ENCODE data around the gene CALN1.
"Not testable (repeated sequence)": the region's sequence is repeated elsewhere in the genome, so short reads cannot be mapped to it uniquely, and the experiment has no call there.

Gene CALN1

DNA sequence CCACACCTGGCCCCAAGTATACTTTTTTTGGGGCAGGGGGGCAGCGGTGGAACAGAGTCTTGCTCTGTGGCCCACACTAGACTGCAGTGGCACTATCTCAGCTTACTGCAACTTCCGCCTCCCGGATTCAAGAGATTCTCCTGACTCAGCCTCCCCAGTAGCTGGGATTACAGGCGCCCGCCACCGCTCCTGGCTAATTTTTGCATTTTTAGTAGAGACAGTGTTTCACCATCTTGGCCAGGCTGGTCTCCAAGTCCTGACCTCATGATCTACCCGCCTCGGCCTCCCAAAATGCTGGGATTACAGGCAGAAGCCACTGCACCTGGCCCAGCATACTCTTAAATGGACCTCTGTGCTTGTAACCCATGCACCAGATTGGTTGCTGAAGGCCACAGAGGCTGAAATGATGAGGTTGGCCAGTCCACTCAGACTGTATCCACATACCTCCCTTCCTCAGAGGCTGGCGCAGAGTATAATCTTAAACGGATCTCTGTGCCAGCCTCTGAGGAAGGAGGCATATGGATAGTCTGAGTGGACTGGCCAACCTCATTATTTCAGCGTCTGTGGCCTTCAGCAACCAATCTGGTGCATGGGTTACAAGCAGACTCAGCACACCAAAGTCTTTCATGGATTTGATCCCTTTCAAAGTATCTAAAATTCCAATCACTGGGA is 3.0 kb downstream of the CALN1 start:
- no peak for DNase-seq (ENCODE audit: low spot score)

DNA sequence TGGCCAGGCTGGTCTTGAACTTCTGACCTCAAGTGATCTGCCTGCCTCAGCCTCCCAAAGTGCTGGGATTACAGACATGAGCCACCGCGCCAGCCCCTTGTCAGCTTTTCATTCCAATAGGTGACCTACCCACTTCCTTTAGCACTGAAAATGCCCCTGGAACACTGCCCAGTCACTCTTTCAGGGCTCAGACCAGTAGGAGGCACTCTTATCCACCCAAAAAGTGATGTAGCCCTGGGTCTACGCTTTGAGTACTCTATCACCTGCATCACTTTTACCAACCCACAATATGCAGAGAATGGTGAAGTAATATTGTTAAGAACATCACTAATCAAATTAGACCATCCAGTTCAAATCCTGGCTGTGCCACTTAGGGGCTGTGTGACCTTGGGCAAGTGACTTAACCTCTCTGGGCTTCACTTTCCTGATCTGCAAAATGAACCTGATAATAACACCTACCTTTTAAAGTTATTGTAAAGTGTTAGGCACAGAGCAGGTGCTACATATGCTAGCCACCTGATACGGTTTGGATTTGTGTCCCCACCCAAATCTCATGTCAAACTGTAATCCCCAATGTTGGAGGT is 5.2 kb downstream of the CALN1 start:
- no peak for DNase-seq (ENCODE audit: low spot score)

DNA sequence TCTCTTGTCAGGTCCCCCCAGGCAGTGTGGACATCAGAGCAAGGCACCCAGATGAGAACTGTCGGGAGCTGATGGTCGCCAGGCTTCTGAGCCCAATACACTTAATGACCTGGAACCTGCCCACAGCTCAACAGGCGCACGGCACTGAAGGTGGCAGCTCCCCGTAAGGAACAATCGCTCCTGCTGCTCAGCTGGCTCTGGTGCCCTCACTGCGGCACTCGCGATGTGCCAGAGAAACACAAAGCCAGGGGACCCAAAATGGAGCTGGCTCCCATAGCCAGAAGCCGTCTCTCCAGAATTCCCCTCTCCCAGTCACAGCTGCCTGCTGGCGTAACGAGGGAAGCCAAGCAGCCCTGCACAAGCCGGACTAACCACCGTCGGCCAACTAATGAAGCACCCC is 6.3 kb downstream of the CALN1 start:
- no peak for DNase-seq (ENCODE audit: low spot score)

DNA sequence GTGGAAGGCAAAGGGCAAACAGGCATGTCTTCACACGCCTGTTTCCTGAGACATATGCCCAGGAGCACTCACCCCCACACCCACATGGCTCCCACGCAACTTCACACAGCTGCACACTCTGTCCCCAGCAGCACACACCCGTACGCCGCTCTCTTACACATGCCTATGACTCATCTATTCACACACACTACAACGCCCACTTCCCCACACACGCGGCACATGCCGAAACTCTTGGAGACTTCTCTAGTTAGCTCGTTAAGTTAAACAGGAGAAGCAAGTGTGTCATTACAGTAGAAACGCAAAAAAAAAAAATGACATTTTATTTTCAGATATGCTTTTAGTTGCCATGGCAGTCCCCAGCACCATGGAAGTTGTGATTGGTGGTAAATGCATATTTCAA is 6.7 kb downstream of the CALN1 start:
- no peak for DNase-seq (ENCODE audit: low spot score)

DNA sequence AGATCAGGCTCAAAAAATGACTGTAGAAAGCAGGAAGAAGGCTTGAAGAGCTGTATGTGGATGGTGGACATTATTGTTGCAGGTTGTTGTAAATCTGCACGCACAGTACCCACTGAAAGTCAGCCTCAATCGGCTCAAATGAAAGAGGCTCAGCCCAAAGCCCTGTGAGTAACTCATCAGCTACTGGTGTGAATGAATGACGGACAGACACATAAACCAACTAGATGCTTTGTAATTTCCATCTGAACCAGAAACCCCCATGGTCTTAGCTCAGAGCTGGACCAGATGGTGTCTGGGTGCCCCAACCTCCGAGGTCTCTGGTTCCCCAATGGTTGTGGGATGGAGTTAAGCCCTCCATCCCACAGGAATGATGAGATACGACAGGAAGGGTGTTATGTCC is 7.4 kb downstream of the CALN1 start:
- DNase-seq (ENCODE audit: low spot score), result no peak

DNA sequence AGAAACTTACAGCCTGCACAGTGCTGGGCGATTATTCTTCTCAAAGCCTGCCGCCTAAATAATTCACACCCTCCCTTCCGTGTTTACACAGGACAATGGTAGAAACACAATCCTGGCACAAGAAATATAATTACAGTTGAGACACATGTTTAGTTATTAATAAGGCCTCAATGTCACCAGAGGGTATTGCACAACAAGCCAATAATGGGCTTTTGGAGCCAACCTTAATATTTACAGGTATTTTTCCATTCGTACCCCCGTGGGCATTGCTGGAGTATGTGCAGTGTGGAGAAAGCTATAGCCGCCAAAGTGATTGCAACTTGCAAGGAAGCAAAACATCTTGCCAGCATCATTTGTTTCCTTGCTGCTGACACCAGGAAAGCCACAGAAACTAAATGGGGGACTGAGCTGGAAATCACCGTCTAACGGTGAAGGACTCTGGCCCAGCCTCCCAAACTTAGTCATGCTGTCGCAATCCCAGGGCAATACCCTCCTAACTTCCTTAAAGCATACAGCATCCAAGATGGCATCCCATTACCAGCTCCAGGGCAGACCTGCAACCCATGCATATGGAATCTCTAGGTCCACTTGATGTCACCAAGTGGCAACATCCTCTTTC is 8.6 kb downstream of the CALN1 start:
- no peak for DNase-seq (ENCODE audit: low spot score)

DNA sequence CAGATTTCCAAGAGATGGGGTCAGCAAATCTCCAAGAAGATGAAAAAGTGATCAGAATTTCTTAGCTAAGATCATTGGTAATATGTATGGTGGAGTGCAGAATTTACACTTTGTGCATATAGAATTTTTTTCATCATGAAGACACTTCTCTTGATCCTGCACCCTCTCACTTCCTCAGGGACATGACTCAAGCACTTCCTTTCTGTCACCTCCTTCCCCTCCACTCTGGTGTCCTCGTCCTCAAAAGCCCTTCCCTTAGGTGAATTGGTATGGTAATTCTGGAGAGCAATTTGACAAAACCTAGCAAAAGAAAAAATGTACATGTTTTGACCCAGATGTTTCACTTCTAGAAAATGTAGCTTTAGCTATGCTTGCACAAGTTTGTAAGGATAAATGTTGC is 18.1 kb downstream of the CALN1 start:
- DNase-seq (ENCODE audit: low spot score), result no peak

DNA sequence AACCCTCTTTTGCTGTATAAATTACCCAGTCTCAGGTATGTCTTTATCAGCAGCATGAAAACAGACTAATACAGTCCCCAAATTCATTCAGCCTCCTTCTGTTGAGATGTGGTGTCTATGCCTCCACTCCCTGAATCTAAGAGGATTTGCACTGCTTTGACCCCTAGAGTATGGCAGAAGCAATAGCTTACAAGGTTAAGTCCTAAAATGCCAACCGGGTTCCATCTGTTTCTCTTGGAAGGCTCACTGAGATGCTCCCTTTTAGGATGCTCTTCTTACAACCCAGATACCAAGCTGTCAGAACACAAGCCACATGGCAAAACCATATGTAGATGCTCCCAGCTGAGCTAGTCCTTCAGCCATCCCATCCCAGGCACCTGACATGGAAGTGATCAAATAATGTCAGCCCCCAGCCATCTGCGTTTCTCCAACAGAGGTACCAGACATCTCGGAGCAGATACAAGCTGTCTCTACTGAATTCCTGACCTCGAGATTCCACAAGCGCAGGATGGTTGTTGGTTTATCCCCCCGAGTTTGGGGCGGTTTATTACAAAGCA is 20.2 kb downstream of the CALN1 start:
- no peak for DNase-seq (ENCODE audit: low spot score)

DNA sequence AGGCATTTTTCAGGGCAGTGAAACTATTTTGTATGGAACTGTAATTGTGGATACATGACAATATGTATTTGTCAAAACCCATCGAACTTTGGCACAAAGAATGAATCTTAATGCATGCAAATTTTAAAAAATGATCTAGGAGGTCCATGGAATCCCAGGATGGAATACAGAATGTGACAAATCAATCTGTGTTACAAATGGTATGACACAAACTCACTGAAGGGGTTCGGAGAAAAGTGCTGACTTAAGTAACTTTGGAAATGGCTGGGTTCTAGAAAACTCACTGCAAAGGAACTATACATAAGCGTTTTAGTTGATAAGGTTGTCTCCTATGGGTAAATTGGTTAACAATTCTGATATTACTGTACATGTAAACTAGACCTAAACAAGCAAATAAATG is 26.0 kb downstream of the CALN1 start:
- no peak for DNase-seq (ENCODE audit: low spot score)

DNA sequence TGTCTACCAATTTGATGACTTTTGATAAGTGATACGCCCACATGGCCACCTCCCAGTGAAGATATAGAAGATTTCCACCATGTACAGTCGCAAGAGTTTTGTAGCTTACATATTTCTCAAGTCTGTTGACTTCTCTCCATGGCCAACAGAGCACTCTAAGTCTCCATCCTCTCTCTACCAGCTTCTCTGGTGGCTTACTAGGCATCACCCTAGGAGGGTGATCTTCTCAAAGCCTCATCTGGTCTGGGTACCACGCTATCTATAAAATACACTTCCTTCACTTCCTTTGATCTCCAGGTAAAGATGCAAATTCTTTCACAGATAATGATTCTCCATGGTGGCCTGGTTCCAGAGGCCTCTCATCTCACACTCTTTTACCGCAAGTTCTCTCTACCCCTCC is 49.9 kb downstream of the CALN1 start:
- no peak for DNase-seq (ENCODE audit: low spot score)

DNA sequence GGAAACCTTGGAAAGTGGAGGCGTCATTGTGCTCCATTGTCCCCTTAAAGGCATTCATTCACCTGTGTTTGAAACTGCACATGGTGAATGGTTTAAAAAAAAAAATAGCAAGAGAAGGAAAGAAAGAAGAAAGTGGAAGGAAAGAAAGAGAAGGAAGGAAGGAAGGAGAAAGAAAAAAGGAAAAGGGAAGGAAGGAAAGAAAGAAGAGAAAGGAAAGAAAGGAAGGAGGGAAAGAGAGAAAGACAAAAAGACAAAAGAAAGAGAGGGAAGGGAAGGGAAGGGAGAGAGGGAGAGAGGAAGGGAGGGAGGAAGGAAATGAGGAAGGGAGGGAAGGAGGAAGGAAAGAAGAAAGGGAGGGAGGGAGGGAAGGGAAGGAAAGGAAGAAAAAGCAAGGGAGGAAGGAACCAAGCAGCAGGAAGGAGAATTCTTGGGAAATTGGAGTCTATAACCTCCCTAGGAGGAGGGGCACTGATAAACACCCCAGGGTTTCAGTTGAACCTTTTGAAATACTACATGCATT is 66.9 kb downstream of the CALN1 start:
- DNase-seq (ENCODE audit: low spot score), result no peak

DNA sequence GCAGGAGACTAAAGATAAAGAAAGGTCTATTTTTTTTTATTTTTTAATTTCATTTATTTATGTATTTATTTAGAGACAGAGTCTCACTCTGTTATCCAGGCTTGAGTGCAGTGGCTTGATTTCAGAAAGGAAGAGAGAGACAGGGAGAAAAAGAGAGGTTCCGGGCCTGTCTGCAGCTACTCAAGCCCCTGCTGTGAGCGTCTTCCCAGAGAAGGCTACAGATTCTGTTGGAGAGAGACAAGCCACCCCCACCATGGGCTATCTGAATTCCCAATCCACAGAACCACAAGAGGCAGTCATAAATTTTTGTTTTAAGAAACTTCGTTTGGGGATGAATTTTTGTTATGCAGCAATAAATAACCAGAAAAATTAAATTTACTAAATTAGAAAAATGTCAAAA is 68.1 kb downstream of the CALN1 start:
- no peak for DNase-seq (ENCODE audit: low spot score)

DNA sequence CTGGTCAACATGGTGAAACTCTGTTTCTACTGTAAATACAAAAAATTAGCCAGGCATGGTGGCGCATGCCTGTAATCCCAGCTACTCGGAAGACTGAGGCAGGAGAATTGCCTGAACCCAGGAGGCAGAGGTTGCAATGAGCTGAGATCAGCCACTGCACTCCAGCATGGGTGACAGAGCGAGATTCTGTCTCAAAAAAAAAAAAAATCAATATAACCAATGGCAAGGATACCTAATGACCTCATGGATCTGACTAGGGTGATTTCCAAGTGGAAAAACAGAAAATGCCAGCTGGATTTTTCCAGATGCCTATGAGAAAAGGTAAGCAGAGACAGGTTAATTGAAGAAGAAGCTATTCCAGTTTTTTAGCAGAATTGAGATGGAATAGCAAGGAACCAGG is 68.8 kb downstream of the CALN1 start:
- not testable (repeated sequence) for DNase-seq (ENCODE audit: low spot score)

DNA sequence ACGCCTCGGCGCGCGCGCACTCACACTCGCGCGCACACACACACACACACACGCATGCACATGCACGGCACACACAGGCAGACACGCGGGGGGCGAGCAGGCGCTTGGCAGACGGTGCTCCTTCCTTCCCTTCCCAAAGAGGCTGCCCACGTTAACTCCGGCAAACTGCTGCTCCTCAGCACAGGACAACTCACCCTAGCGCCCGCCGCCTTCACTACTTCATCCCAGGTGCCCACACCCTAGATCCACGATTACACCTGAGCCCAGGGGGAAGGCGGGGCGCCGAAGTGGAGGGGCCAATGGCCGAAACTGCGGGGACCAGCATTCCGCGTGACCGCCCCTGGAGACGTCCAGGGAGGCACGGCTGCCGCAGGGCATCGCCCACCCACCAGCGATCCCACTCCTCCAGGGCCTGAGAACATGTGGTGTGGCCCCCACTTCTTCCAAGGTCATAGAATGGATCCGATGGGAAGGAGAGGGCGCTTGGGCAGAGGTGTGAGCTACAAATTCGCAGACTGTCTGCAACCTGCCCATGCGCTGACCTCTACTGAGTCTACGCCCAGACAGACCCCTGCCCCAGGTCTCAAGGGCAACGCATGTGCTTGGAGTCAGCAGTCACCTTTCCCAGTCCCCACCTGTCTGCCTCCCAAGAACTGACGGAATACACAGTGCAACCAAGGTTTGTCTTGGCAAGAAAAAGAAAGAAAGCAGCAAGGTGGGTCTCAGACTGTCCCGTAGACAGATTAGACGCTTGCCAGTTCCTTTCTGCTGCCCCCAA is 74.6 kb downstream of the CALN1 start:
- no peak for DNase-seq (ENCODE audit: low spot score)

DNA sequence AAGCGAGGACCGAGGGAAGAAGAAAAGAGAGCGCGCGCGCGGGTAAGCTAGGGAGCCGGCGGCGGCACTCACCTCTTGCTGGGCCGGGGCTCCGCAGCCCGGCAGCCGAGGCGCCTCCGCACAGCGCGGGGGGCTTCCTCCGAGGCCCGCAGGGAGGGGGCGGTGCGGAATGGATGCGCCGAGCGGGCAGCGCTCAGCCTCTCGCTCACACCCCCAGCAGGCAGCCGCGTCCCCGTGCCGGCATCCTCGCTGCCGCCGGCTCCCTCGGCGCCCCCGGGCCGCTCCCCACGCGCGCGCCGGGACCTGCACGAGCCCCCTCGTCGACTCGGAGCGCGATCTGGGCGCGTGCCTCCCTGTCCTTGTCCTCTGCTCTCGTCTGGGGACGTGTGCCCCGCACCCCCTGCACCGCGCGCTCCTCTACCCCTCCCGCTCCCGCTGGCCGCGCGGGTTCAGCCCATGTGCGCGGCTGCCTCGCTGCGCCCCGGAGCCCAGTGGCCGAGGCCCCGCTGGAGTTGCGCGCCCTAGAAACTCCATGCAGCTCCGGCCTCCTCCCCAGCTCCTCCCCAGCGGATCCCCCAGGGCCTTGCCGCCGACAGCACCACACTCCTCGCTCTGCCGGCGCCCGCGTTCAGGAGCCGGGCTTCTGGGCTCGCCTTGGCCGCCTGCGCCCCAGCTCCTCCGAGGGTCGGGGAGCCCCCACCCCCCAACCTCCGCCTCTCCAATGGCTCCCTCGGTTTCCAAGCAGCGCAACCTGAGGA is 75.3 kb downstream of the CALN1 start:
- no peak for DNase-seq (ENCODE audit: low spot score)

DNA sequence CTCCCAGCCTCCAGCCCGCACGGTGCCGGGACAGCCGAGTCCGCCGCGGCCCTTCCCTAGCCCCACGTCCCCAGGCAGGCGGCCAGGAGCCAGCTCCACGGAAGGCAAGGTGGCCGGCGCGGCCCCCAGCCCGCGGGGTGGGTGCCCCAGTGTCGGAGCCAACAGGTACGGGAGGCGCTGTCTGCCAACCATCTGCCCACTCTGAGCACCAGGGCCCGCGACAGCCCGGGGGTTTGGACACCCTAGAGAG is 75.8 kb downstream of the CALN1 start:
- no peak for DNase-seq (ENCODE audit: low spot score)

DNA sequence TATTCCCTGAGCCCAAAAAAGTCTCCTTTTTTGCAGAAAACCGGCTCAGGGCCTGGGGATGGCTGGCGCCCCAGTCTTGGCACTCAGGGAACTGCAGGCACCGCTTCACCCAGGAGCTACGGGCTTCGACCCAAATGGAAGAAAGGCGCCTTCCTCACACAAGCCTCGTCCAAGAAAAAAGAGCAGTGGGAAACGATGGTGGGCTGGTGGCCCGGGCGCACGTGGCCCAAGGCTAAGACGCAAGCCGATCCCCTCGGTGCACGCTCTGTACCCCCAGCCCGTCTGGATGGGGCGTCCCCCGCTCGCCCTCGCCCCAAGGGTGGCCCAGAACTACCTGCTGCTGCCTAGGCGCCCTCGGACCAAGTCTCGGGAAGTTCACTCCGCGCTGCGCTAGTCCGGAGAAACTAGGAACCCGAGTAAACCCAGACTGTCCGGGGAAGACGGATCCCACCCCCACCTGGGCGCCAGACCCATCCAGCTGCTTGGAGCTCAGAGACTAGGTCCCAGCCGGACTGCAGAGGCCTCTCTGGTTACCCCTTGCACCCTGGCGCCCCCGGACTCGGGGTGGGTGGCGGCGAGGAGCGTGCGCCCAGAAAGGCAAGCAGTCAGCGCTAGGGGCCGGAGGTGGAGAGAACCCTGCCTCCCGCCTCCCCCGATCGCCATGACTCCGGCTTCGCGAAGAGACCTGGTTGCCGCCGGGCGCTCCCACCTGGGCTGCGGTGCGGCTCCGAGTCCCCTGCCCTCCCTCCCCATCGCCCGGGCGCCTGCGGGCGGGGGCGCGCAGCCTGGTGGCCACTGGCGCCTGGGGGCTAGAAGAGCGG is 76.4 kb downstream of the CALN1 start:
- no peak for DNase-seq (ENCODE audit: low spot score)

DNA sequence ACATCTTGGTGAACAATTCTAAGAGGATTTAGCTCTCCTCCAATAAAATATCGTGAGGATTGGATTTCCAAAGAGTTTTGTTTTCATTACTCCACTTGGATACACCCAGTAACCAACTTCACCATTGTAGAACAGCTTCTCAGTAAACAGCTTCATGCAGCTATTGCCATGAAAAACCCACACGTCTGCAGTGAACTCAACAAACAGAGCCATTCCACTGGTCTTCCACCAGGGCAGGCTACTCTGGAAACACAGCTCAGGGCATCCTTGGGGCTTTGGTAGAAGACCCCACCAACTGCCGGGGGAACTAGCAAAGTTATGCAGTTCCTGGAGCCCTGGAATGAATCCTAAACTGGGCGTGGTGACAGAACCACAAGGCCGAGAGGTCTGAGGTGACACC is 77.4 kb downstream of the CALN1 start:
- DNase-seq (ENCODE audit: low spot score), result no peak

DNA sequence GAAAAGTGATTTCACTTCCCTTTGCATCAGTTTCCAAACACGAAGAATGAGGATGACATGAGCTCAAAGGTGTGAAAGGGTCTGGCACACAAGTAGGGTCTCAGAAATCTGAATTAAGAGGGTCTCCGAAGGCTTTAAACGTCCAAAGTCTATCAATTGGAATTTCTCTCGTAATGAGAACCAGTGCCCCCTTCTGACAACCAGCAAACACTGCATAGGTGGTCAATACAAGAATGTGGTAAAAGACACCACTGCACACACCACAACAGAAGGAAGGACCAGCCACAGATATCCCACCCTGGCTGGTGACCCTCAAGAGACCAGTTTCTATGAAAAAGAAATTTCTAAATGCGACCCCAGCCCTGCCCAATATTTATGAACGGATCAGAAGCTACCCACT is 78.1 kb downstream of the CALN1 start:
- DNase-seq (ENCODE audit: low spot score), result no peak

DNA sequence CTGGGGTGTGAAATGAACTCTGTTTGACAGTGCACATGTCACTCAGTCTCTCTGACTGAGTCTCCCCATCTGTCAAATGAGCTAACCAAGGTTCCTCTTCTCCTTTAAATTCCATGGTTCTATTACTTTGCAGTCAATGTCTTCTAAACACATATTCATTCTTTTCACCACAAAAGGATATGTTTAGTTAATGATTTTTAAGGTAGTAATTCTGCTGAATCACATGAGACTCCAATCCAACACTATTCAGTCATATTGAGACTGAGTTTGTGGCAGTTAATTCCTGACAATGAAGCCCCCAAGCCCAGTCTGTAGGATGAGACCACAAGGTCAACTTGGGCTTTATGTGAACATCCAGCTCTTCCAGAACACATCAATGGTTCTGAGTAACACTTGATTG is 85.3 kb downstream of the CALN1 start:
- DNase-seq (ENCODE audit: low spot score), result no peak

DNA sequence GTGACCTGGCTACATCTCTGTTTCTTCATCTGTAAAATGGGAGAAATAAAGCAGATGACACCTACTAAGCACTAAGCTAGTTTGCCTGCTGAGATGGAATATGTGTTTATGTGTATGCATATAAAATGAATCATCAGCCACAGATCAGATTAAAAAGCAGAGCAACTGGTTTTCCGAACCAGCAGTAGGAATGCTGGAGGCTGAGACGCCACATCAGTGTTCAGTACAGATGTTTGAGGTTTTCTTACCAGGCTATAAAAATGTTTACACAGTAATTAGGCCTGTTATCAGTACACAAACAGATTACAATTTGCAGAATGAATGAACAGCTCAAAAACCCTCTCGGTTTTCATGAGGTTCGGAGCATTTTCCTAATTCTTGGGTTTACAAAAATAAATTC is 85.8 kb downstream of the CALN1 start:
- DNase-seq (ENCODE audit: low spot score), result no peak

All from RKO (cell line).